ENCODE results near the gene TUBG1. TPM values are rescaled to one million over a fixed set of nuclear protein-coding genes. Genes with fewer than 3 reads are reported as not detected.

The TUBG1 gene
- total RNA-seq, 2 donors from 2014 or later, result 28.8 to 55.9 TPM

DNA sequence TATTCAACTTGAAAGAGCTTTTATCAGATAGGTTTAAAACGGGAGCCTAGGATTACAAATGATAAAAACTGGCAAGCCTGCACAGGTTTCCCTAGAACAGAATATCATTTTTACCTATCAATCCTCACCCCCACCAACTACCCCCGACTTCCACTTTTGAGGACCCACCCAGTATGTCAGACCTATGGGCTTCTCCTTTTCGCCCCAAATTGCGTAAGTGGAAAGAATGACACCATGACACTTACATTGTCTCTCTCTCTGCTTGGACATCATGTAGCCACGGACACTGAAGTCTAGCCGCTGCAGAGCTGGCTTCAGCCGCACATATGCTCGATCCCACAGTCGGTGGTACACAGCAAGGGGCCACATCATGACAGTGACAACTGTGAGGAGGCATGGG lies 24.6 kb upstream of the TUBG1 start:
- no peak for TF ChIP-seq CTCF (IDR thresholded peaks at IDR 0.05)
- H3K27ac ChIP-seq, result no peak overlapping the region
- H3K9me3 ChIP-seq, result no peaks in the 10 kb centered on the region
- DNase-seq (ENCODE audit: low spot score), result no peak
- H3K4me1 ChIP-seq, result peaks cover 0 to 5% of the 10 kb centered on the region in 2 donors
- H3K4me3 ChIP-seq, result no peak overlapping the region
- no peaks in the 10 kb centered on the region for H3K27me3 ChIP-seq
- peaks cover 93% of the 10 kb centered on the region for H3K36me3 ChIP-seq

DNA sequence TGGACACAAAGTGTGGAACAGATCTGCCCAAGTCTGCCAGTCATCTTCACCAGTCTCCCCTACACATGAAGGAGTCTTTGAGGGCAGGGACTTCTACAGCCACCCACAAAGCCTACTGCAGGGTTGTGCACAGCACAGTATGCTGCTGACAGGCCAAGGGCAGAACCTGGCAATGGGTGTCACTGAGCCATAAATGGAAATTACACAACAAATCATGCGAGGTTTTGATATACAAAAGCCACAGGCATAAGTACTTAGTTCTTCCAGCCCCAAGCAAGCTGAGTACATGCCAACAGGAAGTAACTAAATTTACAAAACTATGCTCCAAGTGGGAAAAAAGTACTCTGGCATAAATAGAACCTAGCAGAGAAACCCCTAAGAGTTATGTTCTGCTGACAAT lies 24.1 kb upstream of the TUBG1 start:
- Histone ChIP-seq H3K27ac (no peak overlapping the region), H3K36me3 (peaks cover 93% of the 10 kb centered on the region), H3K4me3 (no peak overlapping the region), H3K27me3 (no peaks in the 10 kb centered on the region), H3K9me3 (no peaks in the 10 kb centered on the region), H3K4me1 (peaks cover 0 to 5% of the 10 kb centered on the region in 2 donors)
- DNase-seq (ENCODE audit: low spot score), result no peak
- no peak for TF ChIP-seq CTCF (IDR thresholded peaks at IDR 0.05)

DNA sequence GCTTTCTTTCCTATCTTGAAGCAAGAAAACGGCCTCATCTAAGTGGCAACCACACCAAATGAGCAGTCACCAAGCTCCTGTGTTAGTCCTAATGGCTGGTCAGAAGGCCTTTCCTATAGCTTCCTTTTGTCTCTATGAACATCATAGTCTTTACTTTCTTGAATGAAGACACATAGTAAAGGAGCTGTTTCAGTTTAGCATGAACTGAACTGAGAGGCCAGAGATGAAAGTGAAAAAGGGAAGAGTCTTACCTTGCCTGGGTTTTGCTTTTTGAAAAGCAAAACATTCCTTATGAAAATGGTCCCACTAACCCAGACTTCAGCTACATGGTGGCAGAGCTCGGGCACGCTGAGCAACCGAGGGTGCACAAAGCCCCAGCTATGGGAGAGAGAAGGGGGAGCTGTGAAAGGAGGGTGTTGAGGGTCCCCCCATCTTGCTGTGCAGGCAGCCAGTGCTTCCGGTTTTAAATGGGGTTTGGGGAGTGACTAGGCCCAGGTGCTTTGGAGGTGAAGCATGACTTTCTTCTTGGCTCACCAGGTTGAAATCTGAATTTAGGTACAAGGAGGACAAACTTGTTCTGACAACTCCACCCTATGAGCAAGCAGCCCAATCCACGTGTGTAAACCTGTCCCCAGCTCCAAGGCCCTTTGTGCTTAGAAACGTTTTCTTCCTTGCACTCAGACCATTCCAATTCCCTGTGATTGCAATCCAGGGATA lies 22.8 kb upstream of the TUBG1 start:
- DNase-seq (ENCODE audit: low spot score), result no peak
- H3K4me1 ChIP-seq, result peaks cover 0 to 5% of the 10 kb centered on the region in 2 donors
- no peak for TF ChIP-seq CTCF (IDR thresholded peaks at IDR 0.05)
- H3K27ac ChIP-seq, result no peak overlapping the region
- peaks cover 96% of the 10 kb centered on the region for H3K36me3 ChIP-seq
- H3K4me3 ChIP-seq, result no peak overlapping the region
- no peaks in the 10 kb centered on the region for H3K27me3 ChIP-seq
- H3K9me3 ChIP-seq, result no peaks in the 10 kb centered on the region

DNA sequence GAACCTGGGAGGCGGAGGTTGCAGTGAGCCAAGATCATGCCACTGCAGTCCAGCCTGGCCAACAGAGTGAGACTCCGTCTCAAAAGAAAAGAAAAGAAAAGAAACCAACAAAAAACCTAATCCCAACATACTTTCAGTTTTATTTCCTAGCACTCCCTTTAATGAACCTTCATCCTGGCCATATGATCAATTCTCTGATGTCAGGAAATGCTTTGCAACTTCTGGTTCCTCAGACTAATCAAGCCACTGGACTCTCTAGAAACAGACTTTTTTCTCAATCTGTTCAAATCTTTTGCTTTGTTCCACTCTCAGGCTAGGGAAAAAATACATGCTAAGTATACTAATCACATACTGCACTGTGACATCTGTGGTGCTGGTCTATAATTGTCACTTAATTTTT lies 18.6 kb upstream of the TUBG1 start:
- Histone ChIP-seq H3K36me3 (peaks cover 59% of the 10 kb centered on the region), H3K27me3 (no peaks in the 10 kb centered on the region), H3K9me3 (no peaks in the 10 kb centered on the region), H3K4me1 (peaks cover 0 to under 1% of the 10 kb centered on the region in 2 donors), H3K27ac (no peak overlapping the region), H3K4me3 (no peak overlapping the region)
- no peak for TF ChIP-seq CTCF (IDR thresholded peaks at IDR 0.05)
- no peak for DNase-seq (ENCODE audit: low spot score)

- TF ChIP-seq CTCF (IDR thresholded peaks at IDR 0.05), result no peak
- no peaks in the 10 kb centered on the region for H3K27me3 ChIP-seq
- no peak overlapping the region for H3K27ac ChIP-seq
- H3K4me3 ChIP-seq, result no peak overlapping the region
- no peaks in the 10 kb centered on the region for H3K9me3 ChIP-seq
- peaks cover 56% of the 10 kb centered on the region for H3K36me3 ChIP-seq
- no peak for DNase-seq (ENCODE audit: low spot score)
- H3K4me1 ChIP-seq, result no peaks in the 10 kb centered on the region
Measured at GRCh38 chr17:42591411-42591810, 18.1 kb upstream of the TUBG1 start.

DNA sequence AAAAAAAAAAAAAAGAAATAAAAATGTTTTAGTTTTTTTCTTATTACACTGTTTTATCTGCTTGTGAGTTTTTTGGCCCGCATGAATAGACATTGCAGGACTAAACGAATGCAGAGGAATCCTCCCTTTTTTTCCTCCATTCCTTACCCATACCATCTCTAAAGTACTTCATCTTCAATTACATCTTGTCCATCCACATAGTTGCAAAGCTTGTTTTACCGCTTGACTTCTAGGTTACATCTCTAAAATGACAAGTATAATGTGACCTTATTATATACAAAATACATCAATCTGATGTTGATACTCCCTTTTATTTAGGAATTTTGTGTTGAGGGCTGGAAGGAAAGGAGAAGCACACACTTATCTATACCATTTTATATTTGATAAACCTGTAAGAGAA lies 13.1 kb upstream of the TUBG1 start:
- H3K9me3 ChIP-seq, result no peaks in the 10 kb centered on the region
- DNase-seq (ENCODE audit: low spot score), result no peak
- peaks cover 11% of the 10 kb centered on the region for H3K36me3 ChIP-seq
- no peak for TF ChIP-seq CTCF (IDR thresholded peaks at IDR 0.05)
- no peak overlapping the region for H3K4me3 ChIP-seq
- H3K27me3 ChIP-seq, result no peaks in the 10 kb centered on the region
- H3K4me1 ChIP-seq, result peaks cover 0 to 12% of the 10 kb centered on the region in 2 donors
- H3K27ac ChIP-seq, result no peak overlapping the region

Data from right atrium auricular region (tissue), 2 donors.